Osteoblast (primary cell): ENCODE data around the gene PPIE. TPM values are rescaled to one million over a fixed set of nuclear protein-coding genes. Genes with fewer than 3 reads are reported as not detected.

Experiments used
- DNase-seq: peaks from one replicate; pipeline ENCODE4 v3.0.0; 2011; ENCODE audit warnings: low spot score, mixed read lengths; ENCODE audit not compliant: insufficient read length; ENCODE audit errors: missing footprints
- H2AFZ ChIP-seq: 2 replicates; pipeline ENCODE4 v1.6.0; 2011; ENCODE audit warnings: mild to moderate bottlenecking, low read length
- H3K27ac ChIP-seq: 2 replicates; pipeline ENCODE4 v1.5.1; 2011; ENCODE audit warnings: mild to moderate bottlenecking, low read depth, low read length, moderate library complexity
- H3K27me3 ChIP-seq: 2 replicates; pipeline ENCODE4 v1.6.0; 2012; ENCODE audit warnings: mild to moderate bottlenecking, control low read depth, inconsistent platforms, low read length, moderate library complexity; ENCODE audit not compliant: insufficient read depth
- H3K36me3 ChIP-seq: 2 replicates; pipeline ENCODE4 v1.5.1; 2011; ENCODE audit warnings: mild to moderate bottlenecking, low read length, control low read depth, moderate library complexity; ENCODE audit not compliant: insufficient read depth
- H3K4me1 ChIP-seq: 2 replicates; pipeline ENCODE4 v1.5.1; 2011; ENCODE audit warnings: mild to moderate bottlenecking, low read length, control low read depth, moderate library complexity; ENCODE audit not compliant: insufficient read depth
- H3K4me2 ChIP-seq: 2 replicates; pipeline ENCODE4 v1.6.0; 2011; ENCODE audit warnings: mild to moderate bottlenecking, low read length; ENCODE audit not compliant: insufficient read depth
- H3K4me3 ChIP-seq: fragments of 200-600 bp; sonication (generic); 3 replicates; pipeline ENCODE4 v1.5.1; 2012; ENCODE audit warnings: mild to moderate bottlenecking, low read length, inconsistent platforms; ENCODE audit not compliant: insufficient read depth
- H3K79me2 ChIP-seq: 2 replicates; pipeline ENCODE4 v1.6.0; 2012; ENCODE audit warnings: mild to moderate bottlenecking, low read length, control low read depth, inconsistent platforms; ENCODE audit not compliant: insufficient read depth
- H3K9me3 ChIP-seq: 2 replicates; pipeline ENCODE4 v1.5.1; 2011; ENCODE audit warnings: low read depth, low read length, control low read depth
- H4K20me1 ChIP-seq: 2 replicates; pipeline ENCODE4 v1.6.0; 2012; ENCODE audit warnings: mild to moderate bottlenecking, low read length, control low read depth; ENCODE audit not compliant: insufficient read depth
- total RNA-seq: library from RNA; depleted of rRNA; stranded (reverse); fragments of >200 nt; gene quantifications from 2 replicates; pipeline ENCODE4 v1.2.3, GENCODE V29; 2012
- TF ChIP-seq, protein P1 (sequence below): IDR thresholded peaks from 2 replicates; pipeline ENCODE4 v1.5.1; 2011; ENCODE audit warnings: mild to moderate bottlenecking, low read depth, low read length, moderate library complexity; ENCODE audit errors: extremely low read depth

Gene PPIE
- total RNA-seq, 1 donor = 26.4 TPM

DNA sequence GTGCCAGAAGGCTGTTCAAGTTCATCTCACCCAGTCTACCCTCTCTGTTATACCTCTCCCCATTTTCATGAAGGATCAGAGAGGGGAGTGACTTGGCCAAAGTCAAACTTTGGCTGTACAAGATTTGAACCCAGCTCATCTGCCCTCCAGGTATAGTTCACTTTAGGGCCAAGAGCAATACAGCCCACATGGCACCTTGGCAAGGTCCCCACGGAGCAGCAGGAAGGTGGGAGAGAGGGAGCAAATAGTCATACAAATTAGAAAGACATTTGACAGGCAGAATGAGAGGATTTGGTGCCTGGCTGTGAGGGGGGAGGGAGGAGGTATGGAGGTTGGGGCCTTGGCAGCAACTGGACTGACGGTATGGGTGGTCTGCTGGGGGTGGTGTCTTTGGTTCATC is 48.5 kb upstream of the PPIE start:
- H3K79me2 ChIP-seq = no peaks in the 10 kb centered on the region
- no peak overlapping the region for H3K27ac ChIP-seq
- peaks cover 79% of the 10 kb centered on the region for H3K27me3 ChIP-seq
- no peaks in the 10 kb centered on the region for H4K20me1 ChIP-seq
- TF ChIP-seq, protein P1, sequence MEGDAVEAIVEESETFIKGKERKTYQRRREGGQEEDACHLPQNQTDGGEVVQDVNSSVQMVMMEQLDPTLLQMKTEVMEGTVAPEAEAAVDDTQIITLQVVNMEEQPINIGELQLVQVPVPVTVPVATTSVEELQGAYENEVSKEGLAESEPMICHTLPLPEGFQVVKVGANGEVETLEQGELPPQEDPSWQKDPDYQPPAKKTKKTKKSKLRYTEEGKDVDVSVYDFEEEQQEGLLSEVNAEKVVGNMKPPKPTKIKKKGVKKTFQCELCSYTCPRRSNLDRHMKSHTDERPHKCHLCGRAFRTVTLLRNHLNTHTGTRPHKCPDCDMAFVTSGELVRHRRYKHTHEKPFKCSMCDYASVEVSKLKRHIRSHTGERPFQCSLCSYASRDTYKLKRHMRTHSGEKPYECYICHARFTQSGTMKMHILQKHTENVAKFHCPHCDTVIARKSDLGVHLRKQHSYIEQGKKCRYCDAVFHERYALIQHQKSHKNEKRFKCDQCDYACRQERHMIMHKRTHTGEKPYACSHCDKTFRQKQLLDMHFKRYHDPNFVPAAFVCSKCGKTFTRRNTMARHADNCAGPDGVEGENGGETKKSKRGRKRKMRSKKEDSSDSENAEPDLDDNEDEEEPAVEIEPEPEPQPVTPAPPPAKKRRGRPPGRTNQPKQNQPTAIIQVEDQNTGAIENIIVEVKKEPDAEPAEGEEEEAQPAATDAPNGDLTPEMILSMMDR = no peak
- no peak overlapping the region for H3K4me3 ChIP-seq
- no peak overlapping the region for H2AFZ ChIP-seq
- no peak for DNase-seq
- H3K4me2 ChIP-seq = no peak overlapping the region
- peaks cover 6% of the 10 kb centered on the region for H3K4me1 ChIP-seq
- H3K9me3 ChIP-seq = no peaks in the 10 kb centered on the region
- no peaks in the 10 kb centered on the region for H3K36me3 ChIP-seq

DNA sequence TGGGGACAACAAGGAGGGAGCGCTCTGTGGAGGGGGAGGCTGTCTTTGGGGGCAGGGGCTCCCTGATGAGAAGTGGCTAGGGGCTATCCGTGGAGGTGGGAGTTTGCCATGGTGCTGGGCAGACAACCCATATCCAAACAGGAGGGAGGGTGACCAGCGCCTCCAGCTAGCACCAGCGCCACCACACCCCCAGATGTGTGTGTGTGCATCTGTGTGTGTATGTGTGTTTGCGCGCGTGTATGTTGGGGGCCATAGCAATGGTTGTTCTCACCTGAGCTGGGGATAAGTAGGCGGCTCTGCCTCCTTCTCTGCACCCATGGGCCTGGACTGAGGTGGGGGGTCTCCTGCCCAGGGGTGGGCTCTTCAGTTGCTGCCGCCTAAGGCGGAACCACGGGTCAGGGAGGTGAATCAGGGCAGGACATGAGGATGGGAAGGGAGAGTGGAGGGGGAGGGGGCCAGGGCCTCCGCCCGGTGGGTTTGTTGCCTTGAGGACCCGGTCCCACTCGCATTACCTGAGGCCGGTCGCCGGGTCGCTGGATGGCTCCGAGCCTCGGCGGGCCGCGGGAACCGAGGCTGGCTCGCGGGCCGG is 47.8 kb upstream of the PPIE start:
- Histone ChIP-seq H2AFZ (no peak overlapping the region), H3K4me1 (peaks cover 6% of the 10 kb centered on the region), H3K4me2 (peak overlapping the region; percentile 62), H3K79me2 (no peaks in the 10 kb centered on the region), H3K27ac (no peak overlapping the region), H3K4me3 (no peak overlapping the region), H4K20me1 (no peaks in the 10 kb centered on the region), H3K9me3 (no peaks in the 10 kb centered on the region), H3K36me3 (no peaks in the 10 kb centered on the region), H3K27me3 (peaks cover 80% of the 10 kb centered on the region)
- TF ChIP-seq, protein P1 = no peak
- DNase-seq = no peak

DNA sequence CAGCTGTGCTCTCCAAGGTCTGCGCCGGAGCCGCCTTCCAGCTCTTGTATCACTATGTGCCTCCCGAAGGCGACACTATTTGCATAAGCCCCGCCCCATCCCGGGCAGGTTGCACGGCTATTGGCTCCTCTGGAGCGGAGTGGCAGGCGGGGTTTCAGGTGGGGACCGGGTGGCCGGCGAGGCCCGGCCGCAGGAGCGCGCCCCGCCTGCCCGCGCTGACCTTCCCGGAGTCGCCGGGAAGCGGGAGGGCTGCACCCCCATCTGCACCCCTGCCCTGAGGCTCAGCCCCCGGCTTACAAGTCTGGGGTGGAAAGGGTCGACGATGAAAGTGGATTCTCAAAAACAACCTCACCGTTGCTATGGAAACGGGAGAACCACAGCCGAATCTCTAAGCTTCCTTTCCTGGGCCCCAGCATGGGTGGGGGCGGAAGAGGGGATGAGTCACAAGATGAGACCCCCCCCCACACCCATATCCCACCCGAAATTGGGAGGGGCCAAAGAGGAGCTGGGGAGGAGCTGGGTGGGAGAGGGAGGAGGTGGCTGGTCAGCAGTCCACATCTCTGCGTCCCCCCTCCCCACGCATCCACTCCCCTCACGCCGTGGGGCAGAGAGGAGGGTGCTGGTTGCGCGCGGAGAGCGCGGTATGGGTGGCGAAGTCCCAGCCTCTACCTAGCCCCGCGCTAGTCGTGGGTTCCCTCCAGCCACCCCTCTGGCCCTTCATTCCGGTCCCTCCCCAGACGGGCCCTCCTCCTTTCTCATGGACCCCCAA is 47.1 kb upstream of the PPIE start, which contains the start of gene HPCAL4:
Gene HPCAL4 (minus strand): TSS at position 51 of the 769 bp plus-strand sequence. CDS start 6,830 bp downstream, outside the sequence.
- Histone ChIP-seq H3K36me3 (no peaks in the 10 kb centered on the region), H3K4me2 (peak within 1 kb of the TSS; percentile 62), H3K27me3 (peaks cover 82% of the 10 kb centered on the region), H3K9me3 (no peaks in the 10 kb centered on the region), H3K4me3 (peak within 1 kb of the TSS; percentile 55), H3K27ac (no peak within 1 kb of the TSS), H4K20me1 (no peaks in the 10 kb centered on the region), H3K79me2 (no peaks in the 10 kb centered on the region), H2AFZ (no peak within 1 kb of the TSS), H3K4me1 (peaks cover 6% of the 10 kb centered on the region)
- TF ChIP-seq, protein P1 = no peak
- peak; percentile 96 for DNase-seq
